Cardiac muscle cell (in vitro differentiated cells and primary cell): ENCODE results near the gene SNAP47. TPM values are rescaled to one million over a fixed set of nuclear protein-coding genes. Genes with fewer than 3 reads are reported as not detected.

Experiments used
- DNase-seq, 2 donors: peaks; one replicate each; pipeline versions ENCODE4 v3.0.0 to v3.0.0-alpha.2; 2010 to 2017; ENCODE audit warnings: low read depth in 1 of 2, low spot score in 1 of 2
- H3K27ac ChIP-seq: fragments of 200-600 bp; sonication (generic); 2 replicates; pipeline ENCODE4 v1.5.1; 2016
- H3K27me3 ChIP-seq: fragments of 200-600 bp; sonication (generic); 2 replicates; pipeline ENCODE4 v1.6.0; 2016; ENCODE audit warnings: control low read depth
- H3K36me3 ChIP-seq: fragments of 200-600 bp; sonication (generic); 2 replicates; pipeline ENCODE4 v1.5.1; 2016; ENCODE audit warnings: control low read depth
- H3K4me1 ChIP-seq: fragments of 200-600 bp; sonication (generic); 2 replicates; pipeline ENCODE4 v1.8.1; 2017; ENCODE audit warnings: low read depth, mild to moderate bottlenecking, mixed run types
- H3K4me3 ChIP-seq: fragments of 200-600 bp; sonication (generic); 2 replicates; pipeline ENCODE4 v1.5.1; 2016; ENCODE audit warnings: mild to moderate bottlenecking
- H3K9me3 ChIP-seq: fragments of 200-600 bp; sonication (generic); 2 replicates; pipeline ENCODE4 v1.5.1; 2017; ENCODE audit warnings: low read depth, mild to moderate bottlenecking, control low read depth
- CTCF ChIP-seq: IDR thresholded peaks from 2 replicates; pipeline ENCODE4 v1.5.1; 2012; ENCODE audit warnings: low read depth, mild to moderate bottlenecking, low read length
- polyA plus RNA-seq: library from polyadenylated mRNA; unstranded; fragments of >200 nt; fragmentation: Nextera tagmentation; extraction: Ambion mirVana; gene quantifications from 2 replicates; pipeline ENCODE4 v1.2.1, GENCODE V29; 2016
- total RNA-seq: library from RNA; depleted of rRNA; stranded (reverse); fragments of >200 nt; gene quantifications from 2 replicates; pipeline ENCODE4 v1.2.3, GENCODE V29; 2016

SNAP47 gene
- total and polyA plus RNA-seq, 2 experiments from 2014 or later = 43.7 to 57.4 TPM

- Histone ChIP-seq H3K36me3 (peaks cover 13% of the 10 kb centered on the region), H3K27me3 (no peaks in the 10 kb centered on the region), H3K4me1 (peaks cover 11% of the 10 kb centered on the region), H3K9me3 (no peaks in the 10 kb centered on the region), H3K4me3 (peak overlapping the region; percentile 64), H3K27ac (peak overlapping the region; percentile 84)
- no peak for DNase-seq
- TF ChIP-seq CTCF = no peak
These were observed 734 bp upstream of the SNAP47 start for GRCh38 chr1:227734546-227734855.

- Histone ChIP-seq H3K36me3 (peaks cover 13% of the 10 kb centered on the region), H3K9me3 (no peaks in the 10 kb centered on the region), H3K27me3 (no peaks in the 10 kb centered on the region), H3K27ac (peak overlapping the region; percentile 77), H3K4me3 (peak overlapping the region; percentile 64), H3K4me1 (peaks cover 7% of the 10 kb centered on the region)
- DNase-seq = no peak
- no peak for TF ChIP-seq CTCF
These were observed 477 bp downstream of the SNAP47 start for GRCh38 chr1:227735539-227736285.

DNA sequence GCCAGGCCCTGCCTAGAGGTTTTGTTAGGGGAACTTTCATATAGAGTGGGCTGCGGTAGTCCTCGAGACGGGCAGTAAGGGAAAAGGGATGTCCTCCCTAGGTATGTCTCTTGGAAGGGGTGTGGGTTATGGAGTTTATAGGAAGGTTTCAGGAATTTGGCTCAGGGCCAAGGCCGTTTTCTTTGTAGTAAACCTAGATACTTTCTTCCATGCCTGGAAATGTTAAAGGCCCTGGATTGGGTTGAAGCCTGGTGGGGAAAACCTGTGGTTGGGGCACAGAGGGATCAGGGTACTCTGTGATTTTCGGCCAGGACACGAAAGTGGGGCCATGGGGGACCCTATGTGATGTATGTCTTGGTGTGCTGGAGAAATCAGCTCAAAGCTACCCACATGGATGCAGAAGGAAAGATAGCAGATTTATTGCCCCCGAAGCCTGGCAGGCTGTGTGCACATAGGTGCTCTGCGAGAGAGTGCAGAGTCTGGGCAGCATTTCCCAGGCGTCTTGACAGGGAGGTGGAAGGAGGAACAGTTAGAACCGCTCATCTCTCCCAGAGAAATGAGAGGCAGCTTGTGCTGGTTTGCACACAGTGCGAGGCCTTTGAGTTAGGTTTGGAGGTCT lies 1.7 kb downstream of the SNAP47 start:
- no peak overlapping the region for H3K27ac ChIP-seq
- H3K27me3 ChIP-seq = no peaks in the 10 kb centered on the region
- H3K4me3 ChIP-seq = no peak overlapping the region
- peaks cover 7% of the 10 kb centered on the region for H3K4me1 ChIP-seq
- no peaks in the 10 kb centered on the region for H3K9me3 ChIP-seq
- TF ChIP-seq CTCF = no peak
- H3K36me3 ChIP-seq = peaks cover 8% of the 10 kb centered on the region
- no peak for DNase-seq

DNA sequence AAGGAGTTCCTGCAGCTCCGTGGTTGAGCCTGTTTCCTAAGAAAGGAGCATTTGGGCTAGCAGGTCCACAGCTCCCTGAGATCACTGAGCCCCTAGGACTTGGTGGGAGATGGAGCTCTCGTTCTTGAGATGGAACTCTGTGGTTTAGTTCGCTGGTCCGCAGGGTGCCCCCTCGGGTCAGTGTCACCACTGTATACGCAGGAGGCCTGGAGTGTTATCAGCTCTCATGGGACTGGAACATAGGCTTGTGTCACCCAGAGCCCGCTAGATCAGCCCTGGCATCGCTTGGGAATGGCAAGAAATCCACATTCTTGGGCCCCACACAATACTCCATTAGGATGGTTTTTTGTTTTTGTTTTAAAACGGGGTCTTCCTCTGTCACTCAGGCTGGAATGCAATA lies 3.6 kb downstream of the SNAP47 start:
- H3K4me3 ChIP-seq = no peak overlapping the region
- no peaks in the 10 kb centered on the region for H3K36me3 ChIP-seq
- no peaks in the 10 kb centered on the region for H3K9me3 ChIP-seq
- no peak for DNase-seq
- no peak overlapping the region for H3K27ac ChIP-seq
- TF ChIP-seq CTCF = no peak
- H3K27me3 ChIP-seq = no peaks in the 10 kb centered on the region
- H3K4me1 ChIP-seq = peaks cover 7% of the 10 kb centered on the region

- Histone ChIP-seq H3K4me3 (no peak overlapping the region), H3K36me3 (no peaks in the 10 kb centered on the region), H3K27ac (no peak overlapping the region), H3K27me3 (no peaks in the 10 kb centered on the region), H3K4me1 (no peaks in the 10 kb centered on the region), H3K9me3 (no peaks in the 10 kb centered on the region)
- no peak for DNase-seq
- no peak for TF ChIP-seq CTCF
These were observed 4.4 kb downstream of the SNAP47 start for GRCh38 chr1:227739636-227740035.
